Measurements from ENCODE around the gene MFN1.

MFN1 gene

GRCh38 chr3:179348325-179349013 is 960 bp downstream of the MFN1 start:
- DNase-seq, result no peak

- DNase-seq, result no peak
Observed at GRCh38 chr3:179355996-179356395, 8.5 kb downstream of the MFN1 start.

- no peak for DNase-seq
Observed at GRCh38 chr3:179363332-179363731, 15.8 kb downstream of the MFN1 start.

- DNase-seq, result no peak
Observed at GRCh38 chr3:179369621-179370020, 22.1 kb downstream of the MFN1 start.

GRCh38 chr3:179373938-179374337 is 26.4 kb downstream of the MFN1 start:
- no peak for DNase-seq

GRCh38 chr3:179375091-179375999 is 27.8 kb downstream of the MFN1 start:
- DNase-seq, result no peak

GRCh38 chr3:179376474-179376873 is 29.0 kb downstream of the MFN1 start:
- DNase-seq, result no peak

GRCh38 chr3:179391906-179392305 is 44.4 kb downstream of the MFN1 start:
- no peak for DNase-seq

GRCh38 chr3:179398574-179399231 is 51.2 kb downstream of the MFN1 start:
- DNase-seq, result no peak

- no peak for DNase-seq
Observed at GRCh38 chr3:179401561-179401960, 54.1 kb downstream of the MFN1 start.

GRCh38 chr3:179402963-179403362 is 55.5 kb downstream of the MFN1 start:
- no peak for DNase-seq

- no peak for DNase-seq
Observed at GRCh38 chr3:179404307-179404706, 56.8 kb downstream of the MFN1 start.

- no peak for DNase-seq
Observed at GRCh38 chr3:179410331-179410730, 62.8 kb downstream of the MFN1 start.

- no peak for DNase-seq
Observed at GRCh38 chr3:179410999-179411398, 63.5 kb downstream of the MFN1 start.

- DNase-seq, result no peak
Observed at GRCh38 chr3:179414804-179415203, 67.3 kb downstream of the MFN1 start.

- no peak for DNase-seq
Observed at GRCh38 chr3:179415377-179415776, 67.9 kb downstream of the MFN1 start.

GRCh38 chr3:179416681-179417080 is 69.2 kb downstream of the MFN1 start:
- DNase-seq, result no peak

GRCh38 chr3:179418610-179419009 is 71.1 kb downstream of the MFN1 start:
- no peak for DNase-seq

GRCh38 chr3:179421500-179421899 is 74.0 kb downstream of the MFN1 start:
- no peak for DNase-seq

- no peak for DNase-seq
Observed at GRCh38 chr3:179425075-179425474, 77.6 kb downstream of the MFN1 start.

- no peak for DNase-seq
Observed at GRCh38 chr3:179428876-179429548, 81.5 kb downstream of the MFN1 start.

GRCh38 chr3:179430277-179430870 is 82.9 kb downstream of the MFN1 start:
- DNase-seq, result no peak

- no peak for DNase-seq
Observed at GRCh38 chr3:179432021-179432420, 84.5 kb downstream of the MFN1 start.
